ENCODE data around the gene PCAT6.
A peak's percentile ranks its signal among the peaks of the same experiment; 100 is the strongest.
"Not testable (repeated sequence)": the region's sequence is repeated elsewhere in the genome, so short reads cannot be mapped to it uniquely, and the experiment has no call there.

PCAT6 gene

DNA sequence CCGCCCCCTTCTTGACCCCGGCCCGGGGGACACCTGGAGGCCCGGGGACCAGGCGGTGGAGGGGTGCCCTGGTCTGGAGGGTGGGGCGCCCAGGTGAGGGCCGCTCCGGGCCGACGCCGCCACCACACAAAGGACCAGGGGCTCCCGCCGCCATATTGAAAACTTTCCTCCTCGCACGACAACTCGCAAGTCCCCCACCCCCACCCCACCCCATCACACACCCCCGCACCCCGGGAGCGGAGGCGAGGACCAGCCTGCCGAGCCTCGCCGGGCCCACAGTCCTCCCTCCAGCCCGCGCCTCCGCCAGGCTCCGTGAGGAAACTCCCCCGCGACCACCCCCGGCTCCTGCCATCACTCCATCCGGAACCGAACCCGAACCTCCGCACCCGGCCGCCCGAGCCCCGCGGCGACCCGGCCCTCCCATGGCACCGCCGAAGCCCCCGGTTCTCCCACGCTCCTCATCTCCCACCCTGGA lies 3.3 kb upstream of the PCAT6 start:
- peak; percentile 83 for DNase-seq (ENCODE audit: low spot score)

DNA sequence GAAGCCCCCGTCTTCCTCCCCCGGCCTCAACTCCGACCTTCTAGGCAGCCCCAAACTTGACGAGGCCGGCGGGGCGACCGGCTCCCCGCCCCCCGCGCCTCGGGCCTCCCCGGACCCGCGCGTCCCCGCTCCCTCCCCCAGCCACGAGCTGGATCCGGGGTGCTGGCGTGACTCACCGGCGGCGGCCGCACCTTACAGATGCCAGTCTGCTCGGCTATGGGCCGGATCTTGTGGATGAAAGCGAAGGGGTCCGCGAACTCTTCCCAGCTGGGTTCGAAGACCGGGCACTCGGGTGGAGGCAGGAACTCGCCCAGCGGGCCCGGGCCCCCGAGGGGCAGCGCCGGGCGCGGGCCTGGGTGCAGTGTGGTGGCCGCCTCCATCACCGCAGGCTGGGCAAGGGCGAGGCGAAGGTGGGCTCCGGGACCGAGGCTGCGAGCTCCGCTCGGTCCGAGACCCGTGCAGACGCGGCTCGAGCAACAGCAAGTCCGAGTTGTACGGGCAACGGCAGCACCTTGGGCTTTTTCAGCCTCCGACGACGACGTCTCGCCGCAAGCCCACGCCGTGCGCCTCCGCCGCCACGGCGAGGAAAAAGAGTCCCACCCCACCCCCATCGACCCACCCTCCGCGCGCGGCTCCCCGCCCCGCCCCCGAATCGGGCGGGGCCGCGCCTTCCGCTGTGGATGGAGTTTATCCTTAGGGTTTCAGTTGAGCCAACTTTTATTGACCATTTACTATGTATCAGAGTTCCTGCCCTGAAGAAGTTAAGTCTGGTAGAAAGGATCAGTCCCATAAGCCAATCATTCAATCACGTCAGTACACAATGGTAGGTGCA lies 2.6 kb upstream of the PCAT6 start, which contains the start of gene KDM5B:
Gene KDM5B (minus strand): TSS at position 496 of the 832 bp plus-strand sequence. CDS start 116 bp downstream, at position 380.
- peak; percentile 87 for DNase-seq (ENCODE audit: low spot score)

- DNase-seq (ENCODE audit: low spot score), result no peak
Measured at GRCh38 chr1:202809597-202810159, 1.1 kb upstream of the PCAT6 start.

- DNase-seq (ENCODE audit: low spot score), result no peak
Measured at GRCh38 chr1:202810193-202810614, 550 bp upstream of the PCAT6 start.

DNA sequence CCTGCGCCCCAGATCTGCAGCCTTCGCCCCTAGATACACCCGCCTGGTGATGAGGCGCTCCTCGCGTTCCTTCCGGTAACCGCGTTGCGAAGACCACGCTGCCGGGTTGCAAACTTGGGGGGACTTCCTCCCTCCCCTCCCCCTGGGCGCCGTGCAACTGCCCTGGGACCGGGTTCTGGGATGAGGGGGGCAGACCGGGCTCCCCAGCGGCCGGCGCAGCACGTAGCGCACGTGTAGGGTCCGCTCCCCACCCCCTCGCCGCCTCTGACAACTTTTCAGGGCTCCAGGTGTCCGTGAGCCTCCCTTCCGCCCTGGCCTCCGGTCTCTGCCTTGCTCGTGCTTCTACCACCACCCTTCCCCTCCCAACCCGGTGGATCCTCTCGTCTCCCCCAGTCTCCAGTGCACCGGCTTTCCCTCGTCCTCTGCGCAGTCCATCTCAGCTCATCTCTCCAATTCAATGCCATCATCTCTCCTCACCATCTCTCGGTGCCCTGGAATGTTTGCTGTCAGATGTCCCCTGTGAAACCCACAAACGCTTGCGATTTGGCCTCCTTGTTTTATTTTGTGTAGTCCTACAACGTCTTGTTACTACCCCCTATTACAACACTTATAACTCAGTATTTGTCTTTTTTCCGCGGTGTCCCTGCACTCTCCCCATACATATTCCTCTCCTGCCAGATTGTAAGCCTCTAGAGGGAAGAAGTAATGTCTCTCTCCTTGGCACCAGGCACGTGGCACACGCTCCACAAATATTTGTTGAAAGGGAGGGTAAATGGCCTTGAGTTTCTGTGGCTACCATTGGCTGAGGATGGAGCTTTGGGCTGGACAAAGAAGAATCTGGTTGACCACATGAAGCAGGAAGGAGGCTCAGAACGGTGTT lies 782 bp downstream of the PCAT6 start:
- peak; percentile 57 for DNase-seq (ENCODE audit: low spot score)

DNA sequence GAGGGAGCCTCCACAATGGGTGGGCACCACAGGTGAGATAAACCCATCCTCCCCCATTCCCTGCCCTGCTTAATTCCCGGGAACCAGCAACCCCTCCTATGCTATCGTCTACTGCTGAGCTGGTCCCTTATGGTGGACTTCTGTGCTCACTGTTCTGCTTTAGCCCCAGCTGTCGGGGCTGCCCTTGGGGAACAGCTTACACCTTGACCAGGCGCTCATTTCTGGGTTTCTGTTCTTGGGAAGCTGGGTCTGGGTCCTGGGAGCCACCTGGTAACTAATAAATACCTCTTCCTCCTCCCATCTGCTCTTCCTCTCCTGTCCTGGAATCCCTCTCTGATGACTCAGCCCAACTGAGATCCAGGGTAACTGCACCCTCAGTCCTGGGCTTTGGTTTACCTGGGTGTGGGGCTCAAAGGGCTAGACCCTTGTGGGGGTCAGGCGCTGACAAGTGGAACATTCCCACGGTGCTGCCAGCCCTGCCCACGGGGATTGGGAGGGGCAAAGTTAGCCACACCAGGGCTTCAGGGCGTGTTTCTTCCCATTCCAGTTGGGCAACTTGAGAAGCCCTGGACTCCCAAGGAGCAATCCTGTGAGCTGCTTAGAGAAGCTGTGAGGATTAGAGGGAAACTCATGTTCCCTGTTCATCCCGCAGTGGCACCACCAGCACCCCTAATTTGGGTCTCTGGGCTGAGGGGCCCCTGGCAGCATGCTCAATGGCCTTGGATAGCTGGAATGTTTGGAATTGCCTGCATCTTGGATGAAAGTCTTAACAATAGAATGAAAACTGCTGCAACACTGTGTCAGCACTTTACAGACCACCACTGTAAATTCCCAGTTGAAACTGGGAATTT lies 1.6 kb downstream of the PCAT6 start:
- no peak for DNase-seq (ENCODE audit: low spot score)

DNA sequence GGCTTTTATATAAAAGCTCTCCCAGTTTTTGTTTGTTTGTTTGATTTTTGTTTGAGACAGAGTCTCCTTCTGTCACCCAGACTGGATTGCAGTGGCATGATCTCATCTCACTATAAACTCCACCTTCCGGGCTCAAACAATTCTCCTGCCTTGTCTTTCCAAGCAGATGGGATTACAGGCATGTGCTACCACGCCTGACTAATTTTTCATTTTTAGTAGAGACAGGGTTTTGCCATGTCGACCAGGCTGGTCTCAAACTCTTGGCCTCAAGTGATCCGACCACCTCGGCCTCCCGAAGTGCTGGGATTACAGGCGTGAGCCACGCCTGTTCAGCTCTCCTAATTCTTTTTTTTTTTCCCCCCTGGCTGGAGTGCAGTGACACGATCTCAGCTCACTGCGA lies 4.4 kb downstream of the PCAT6 start:
- no peak for DNase-seq (ENCODE audit: low spot score)

DNA sequence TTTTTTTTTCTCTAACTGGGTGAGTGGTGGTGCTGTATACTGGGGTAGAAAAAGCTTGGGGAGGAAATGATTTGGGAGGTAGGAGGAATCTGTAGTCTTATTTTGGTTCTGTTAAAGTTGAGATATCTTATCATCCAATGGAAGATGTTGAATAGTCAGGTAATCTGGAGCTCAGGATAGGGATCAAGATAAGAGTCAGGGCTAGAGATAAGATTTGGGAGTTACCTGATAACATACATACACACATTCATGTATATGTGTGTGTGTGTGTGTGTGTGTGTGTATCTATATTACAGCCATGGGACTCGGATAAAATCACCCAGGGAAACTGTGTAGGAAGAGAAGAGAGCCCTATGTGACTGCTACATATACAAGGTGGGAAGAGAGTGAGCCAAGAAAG lies 8.1 kb downstream of the PCAT6 start:
- DNase-seq (ENCODE audit: low spot score), result no peak

DNA sequence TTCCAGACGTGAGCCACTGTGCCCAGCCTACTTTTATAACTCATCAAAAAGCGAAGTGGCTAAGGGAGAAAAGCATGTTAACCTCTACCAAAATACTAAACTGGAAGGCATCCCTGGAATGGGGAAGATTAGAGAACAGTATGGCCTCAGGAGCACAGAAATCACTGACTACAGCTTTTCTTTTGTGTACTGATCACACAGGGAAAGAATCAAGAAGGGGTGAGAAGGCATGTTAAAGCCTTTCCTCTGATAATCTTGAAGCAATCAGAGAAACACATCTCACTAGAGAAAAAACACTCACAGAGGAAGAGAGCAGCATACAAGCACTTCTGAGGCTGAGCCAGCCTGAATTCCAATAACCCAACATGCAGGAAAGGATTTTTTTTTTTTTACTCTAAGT lies 10.7 kb downstream of the PCAT6 start:
- peak; percentile 54 for DNase-seq (ENCODE audit: low spot score)

GRCh38 chr1:202825748-202826147 lies 15.0 kb downstream of the PCAT6 start:
- DNase-seq (ENCODE audit: low spot score), result no peak

- DNase-seq (ENCODE audit: low spot score), result not testable (repeated sequence)
Measured at GRCh38 chr1:202829223-202829622, 18.5 kb downstream of the PCAT6 start.

GRCh38 chr1:202831906-202832305 lies 21.2 kb downstream of the PCAT6 start:
- no peak for DNase-seq (ENCODE audit: low spot score)

DNA sequence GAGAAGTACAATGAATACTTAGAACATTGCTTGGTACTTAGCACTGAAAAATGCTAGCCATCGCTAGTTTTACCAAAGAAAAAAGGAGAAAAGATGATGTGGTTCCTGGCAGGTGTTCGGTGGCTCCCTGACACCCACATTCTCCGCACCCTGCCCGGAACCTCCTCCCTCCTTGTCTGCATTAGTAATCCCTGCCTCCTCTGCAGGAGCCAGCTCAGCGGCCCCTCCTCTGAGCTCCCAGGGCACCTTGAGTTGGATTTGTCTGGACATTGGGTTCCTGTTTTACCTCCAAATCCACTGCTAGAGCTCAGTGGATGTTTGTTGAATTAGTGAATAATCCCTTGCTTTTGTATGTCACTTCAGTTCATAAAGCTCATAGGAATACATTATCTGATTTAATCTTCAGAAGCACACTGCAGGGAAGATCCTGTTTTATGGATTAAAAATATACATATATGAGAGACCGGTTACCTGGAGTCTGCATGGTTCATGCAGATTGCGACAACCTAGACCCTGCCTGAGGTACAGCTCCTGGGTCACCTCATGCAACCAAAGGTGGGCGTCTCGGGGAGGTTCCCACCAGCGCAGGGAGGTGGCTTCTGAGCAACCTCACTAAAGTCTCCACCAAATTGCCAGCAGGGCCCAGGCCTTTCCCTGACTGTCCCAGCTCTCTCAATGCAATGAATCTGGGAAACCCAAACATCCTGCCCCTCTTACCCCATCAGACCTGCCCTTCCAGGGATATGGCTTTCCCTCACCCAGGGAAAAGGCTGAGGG lies 24.2 kb downstream of the PCAT6 start:
- no peak for DNase-seq (ENCODE audit: low spot score)

DNA sequence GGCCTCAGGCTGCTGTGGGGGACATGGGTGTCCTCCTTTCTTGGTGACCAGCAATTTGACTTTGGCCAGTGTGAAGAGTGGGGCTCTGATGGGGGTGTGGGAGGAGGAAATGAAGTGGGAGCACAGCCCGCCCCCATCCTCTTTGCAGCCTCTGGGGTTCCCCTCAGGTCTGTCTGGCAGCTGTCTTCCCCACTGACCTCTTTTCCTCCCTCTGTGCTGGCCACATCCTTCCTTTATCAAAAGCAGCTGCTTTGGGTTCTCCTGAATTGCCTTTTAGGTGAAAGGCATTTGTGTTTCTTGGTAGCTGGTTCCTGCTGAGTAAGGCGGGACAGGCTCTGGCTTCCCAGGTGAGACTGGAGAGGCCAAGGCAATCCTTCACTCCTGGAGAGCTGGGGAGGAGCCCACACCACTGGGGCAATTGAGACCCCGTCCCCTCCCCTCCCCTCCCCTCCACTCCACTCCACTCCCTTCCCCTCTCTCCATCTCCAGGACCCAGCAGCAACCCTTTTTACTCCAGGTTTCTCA lies 24.9 kb downstream of the PCAT6 start:
- peak; percentile 16 for DNase-seq (ENCODE audit: low spot score)

DNA sequence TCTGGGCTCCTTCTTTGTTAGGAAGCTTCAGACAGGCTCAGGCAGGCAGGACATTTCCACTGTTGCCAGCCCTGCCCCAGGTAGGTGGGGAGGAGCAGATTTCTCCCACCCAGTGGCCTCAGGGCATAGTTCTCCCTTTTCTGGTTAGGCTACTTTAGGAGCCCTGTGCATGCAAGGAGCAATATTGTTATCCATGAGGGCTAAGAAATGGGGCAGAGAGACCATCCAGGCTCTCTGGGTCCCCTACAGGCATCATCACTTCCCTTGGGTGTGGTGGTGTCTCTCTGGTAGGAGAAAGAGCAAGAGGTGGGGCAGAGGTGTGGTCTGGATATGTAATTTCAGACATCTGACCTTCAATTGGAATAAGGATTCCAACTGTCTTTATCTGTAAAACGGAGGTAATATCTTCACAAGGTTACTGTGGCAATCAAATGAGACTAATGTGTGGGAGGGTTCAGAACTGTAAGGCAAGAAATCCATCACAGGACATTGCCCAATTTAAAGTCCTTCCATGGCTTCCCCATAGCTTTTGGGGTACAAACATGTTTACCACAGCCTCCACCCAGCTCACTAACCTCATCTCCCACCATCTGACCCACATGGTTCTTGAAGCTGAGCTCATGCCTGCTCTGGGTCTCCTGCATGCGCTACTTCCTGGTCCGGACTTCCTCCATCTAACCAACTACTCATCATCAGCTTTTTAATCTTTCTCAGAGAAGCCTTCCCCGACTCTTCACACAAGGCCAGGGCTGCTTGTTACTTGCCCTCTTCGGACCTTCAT lies 26.1 kb downstream of the PCAT6 start:
- no peak for DNase-seq (ENCODE audit: low spot score)

- DNase-seq (ENCODE audit: low spot score), result no peak
Measured at GRCh38 chr1:202837746-202838262, 27.1 kb downstream of the PCAT6 start.

DNA sequence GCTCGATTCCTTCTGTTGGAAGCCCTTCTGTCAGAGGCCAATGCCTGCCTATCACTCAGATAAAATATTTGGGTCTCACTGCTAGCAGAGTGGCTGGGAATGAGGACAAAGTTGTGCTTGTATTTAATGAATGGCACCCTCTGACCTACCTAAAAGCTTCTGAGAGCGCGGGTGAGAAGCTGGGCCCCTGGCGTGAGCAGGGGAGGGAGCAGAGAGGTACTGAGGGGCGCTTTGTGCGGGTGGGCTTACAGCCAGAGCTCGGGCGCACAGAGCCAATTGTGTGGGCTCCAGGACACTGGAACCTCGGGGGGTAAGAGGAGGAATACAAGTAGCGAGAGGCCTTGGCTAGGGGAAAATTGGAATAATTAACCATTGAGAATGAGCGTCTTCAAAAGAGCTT lies 32.3 kb downstream of the PCAT6 start:
- DNase-seq (ENCODE audit: low spot score), result no peak

DNA sequence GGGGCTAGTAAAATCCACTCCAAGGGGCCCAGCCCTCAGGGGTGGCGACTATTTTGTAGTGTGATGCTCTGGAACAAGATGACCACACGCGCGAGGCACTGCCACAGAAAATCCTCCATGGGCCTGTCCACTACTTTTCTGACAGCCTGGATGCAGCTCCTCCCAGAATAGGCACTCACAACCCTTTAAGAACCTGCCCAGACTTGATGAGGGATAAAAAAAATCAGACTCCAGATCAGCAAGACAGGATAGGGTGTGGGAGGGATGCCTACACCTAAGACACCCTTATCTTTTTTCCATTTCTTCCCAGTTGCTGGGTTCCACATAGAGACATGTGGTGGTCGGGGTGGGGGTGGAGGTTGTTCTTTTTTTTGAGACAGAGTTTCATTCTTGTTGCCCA lies 33.5 kb downstream of the PCAT6 start:
- no peak for DNase-seq (ENCODE audit: low spot score)

- peak; percentile 43 for DNase-seq (ENCODE audit: low spot score)
Measured at GRCh38 chr1:202844935-202845334, 34.2 kb downstream of the PCAT6 start.

DNA sequence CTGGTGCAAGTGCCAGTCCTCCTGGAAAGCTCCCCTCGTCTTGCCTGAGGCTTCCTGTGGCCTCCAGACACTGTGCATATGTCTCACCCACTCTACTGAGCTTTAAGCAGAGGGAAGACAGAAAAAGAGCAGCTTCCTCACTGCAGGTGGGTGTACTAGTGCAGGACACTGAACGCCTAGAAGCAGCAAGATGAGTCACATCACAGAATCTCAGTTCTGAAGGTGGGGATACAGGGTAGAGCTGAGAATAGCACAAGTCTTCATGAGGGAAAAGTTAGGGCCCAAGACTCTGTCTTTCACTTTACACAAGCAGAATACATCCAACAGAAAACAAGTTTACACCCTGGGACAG lies 37.4 kb downstream of the PCAT6 start:
- no peak for DNase-seq (ENCODE audit: low spot score)
